Heart right ventricle (tissue), 16 donors: ENCODE measurements around the gene CERK. TPM values are rescaled to one million over a fixed set of nuclear protein-coding genes. Genes with fewer than 3 reads are reported as not detected.
A peak's percentile ranks its signal among the peaks of the same experiment; 100 is the strongest.

ENCODE experiments used
- ATAC-seq, 8 donors: fragments of 200-7000 bp; cut with Tn5 transposase; one replicate each; pipeline ENCODE4 v1.9.1; 2020; ENCODE audit warnings: mild to moderate bottlenecking in 8 of 8, moderate library complexity in 8 of 8, moderate number of reproducible peaks in 1 of 8
- DNase-seq, 2 donors: peaks; one replicate each; pipeline ENCODE4 v3.0.0-alpha.2; 2020
- H3K27ac ChIP-seq, 10 donors: fragments of 200-600 bp; sonication (generic) in 2 of 10; one replicate each; pipeline versions ENCODE4 v1.5.0 to v1.8.0; 2020 to 2022; ENCODE audit warnings: mild to moderate bottlenecking in 3 of 10
- H3K27me3 ChIP-seq, 7 donors: fragments of 200-600 bp; one replicate each; pipeline ENCODE4 v1.8.0; 2021 to 2022; ENCODE audit warnings: mild to moderate bottlenecking in 2 of 7
- H3K36me3 ChIP-seq, 9 donors: fragments of 200-600 bp; sonication (generic) in 1 of 9; one replicate each; pipeline versions ENCODE4 v1.5.0 to v1.8.0; 2020 to 2022; ENCODE audit warnings: mild to moderate bottlenecking in 2 of 9
- H3K4me1 ChIP-seq, 9 donors: fragments of 200-600 bp; sonication (generic) in 1 of 9; one replicate each; pipeline versions ENCODE4 v1.5.0 to v1.8.0; 2020 to 2022; ENCODE audit warnings: mild to moderate bottlenecking in 4 of 9
- H3K4me3 ChIP-seq, 10 donors: fragments of 200-600 bp; sonication (generic) in 2 of 10; one replicate each; pipeline versions ENCODE4 v1.5.0 to v1.8.0; 2020 to 2022; ENCODE audit warnings: mild to moderate bottlenecking in 7 of 10, moderate library complexity in 2 of 10
- H3K9me3 ChIP-seq, 11 donors: fragments of 200-600 bp in 10 of 11; sonication (generic) in 2 of 11; one replicate each; pipeline versions ENCODE4 v1.5.0 to v1.8.0; 2013 to 2022; ENCODE audit warnings: mild to moderate bottlenecking in 2 of 11, control low read depth in 1 of 11, moderate library complexity in 1 of 11
- WGBS, 2 donors: extraction: QIAGEN DNeasy Blood & Tissue Kit; methylation state at CpG; one replicate each; pipeline ENCODE4 v1.1.7; 2013; ENCODE audit warnings: inconsistent platforms in 1 of 2; 5-methylcytosine and 5-hydroxymethylcytosine counted together
- intact Hi-C, 10 donors: fragments of 100-400 bp; cut with DNase I; formaldehyde crosslinking; loops; one replicate each; pipeline versions ENCODE4 v1.11.1 to v1.14.2; 2022
- polyA plus RNA-seq, 2 donors: library from polyadenylated mRNA; stranded (reverse); fragments of 200-250 nt; gene quantifications; one replicate each; pipeline ENCODE4 v1.2.3, GENCODE V29; 2013
- total RNA-seq, 10 donors: library from RNA; stranded (reverse); fragmentation: NEBNext Ultra II Directional in 3 of 10; extraction: Animal tissue kit (Norgen Biotek cat#: 25700) in 3 of 10; gene quantifications; one replicate each; pipeline versions ENCODE4 v1.2.1 to v1.2.4, GENCODE V29; 2021 to 2023
- TF ChIP-seq, protein P1 (sequence below), 9 donors: fragments of 200-600 bp; sonication (generic) in 2 of 9; IDR thresholded peaks; one replicate each; pipeline versions ENCODE4 v1.5.0 to v1.8.0; 2021 to 2022; ENCODE audit warnings: antibody characterized with exemption in 9 of 9, mild to moderate bottlenecking in 5 of 9, moderate library complexity in 1 of 9
- donor health status: Arrhythmogenic right ventricular cardiomyopathy.
- donor health status: ischemic (EF 13 %, LVEDD 7.1; RV severe dilation, severe dysfunction).
- donor health status: healthy with polysubstance abuse.
- donor health status: DM: no; HTN: yes; CAD: no.
- donor health status: DM: no; HTN: no; CAD: no.
- donor health status: ischemic (EF 25% LVEDD 6.9; RV normal size, moderate dysfunction).
- donor health status: ischemic (EF 25% LVEDD 5.7; RV mildly dilated, moderate dysfunction).
- donor health status: healthy.
- donor health status: DM: yes; HTN: yes; CAD: no.
- donor health status: Ischemic cardiomyopathy.
- donor health status: ischemic (EF 35%, LVEDD 5.7; RV mildly dilated, moderate dysfunction).
- donor health status: nonischemic (EF 11% LVEDD 7.7; RV severe dilation, severe dysfunction).
- donor health status: DM: yes; HTN: yes; CAD: no.
- donor health status: PGD.
- donor health status: ischemic (EF 29% LVEDD 5.4; RV normal size, mild dysfunction).
- donor health status: nonischemic (EF 23%, LVEDD 6.1; RV moderate dilation, normal function).

CERK gene
- total and polyA plus RNA-seq, 12 donors: 21.5 to 97.0 (median 66.2) TPM

DNA sequence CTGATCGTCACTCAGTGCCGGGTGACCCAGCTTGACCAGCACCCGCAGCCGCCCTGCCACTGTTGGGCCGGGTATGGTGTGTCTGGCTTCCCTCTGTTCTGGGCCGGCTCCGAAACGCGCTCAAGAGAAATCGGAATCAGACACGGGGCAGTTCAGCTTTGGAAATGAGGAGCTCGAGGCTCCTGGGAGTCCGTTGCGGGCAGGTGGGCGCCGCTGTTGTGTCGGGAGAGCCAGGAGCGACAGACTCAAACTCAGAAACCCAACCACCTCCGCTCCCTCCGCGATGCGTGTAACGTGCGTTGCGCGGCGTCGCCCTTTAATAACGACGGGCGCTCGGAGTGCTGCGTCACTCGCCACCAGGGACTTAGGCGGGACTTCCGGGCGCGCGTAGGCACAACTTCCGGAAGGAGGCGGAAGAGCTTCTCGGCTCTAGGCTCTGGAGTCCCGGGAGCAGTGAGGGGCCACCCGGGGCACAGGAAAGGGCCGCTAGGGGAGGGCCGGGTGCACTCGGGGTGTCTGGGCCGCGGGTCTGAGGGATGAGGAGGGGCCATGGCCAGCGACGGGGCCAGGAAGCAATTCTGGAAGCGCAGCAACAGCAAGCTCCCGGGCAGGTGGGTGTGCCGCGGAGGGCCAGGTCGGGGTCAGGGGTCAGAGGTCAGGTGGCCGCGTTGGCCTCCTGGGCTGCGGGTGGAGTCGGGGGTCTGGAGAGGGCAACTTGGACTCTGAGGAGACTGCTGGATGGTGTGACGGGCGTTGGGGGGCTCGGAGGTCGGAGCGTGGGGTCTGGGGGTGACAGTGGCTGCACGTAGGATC lies 24.4 kb upstream of the CERK start, which contains the start of gene TBC1D22A:
TSS of gene TBC1D22A (plus strand) at position 413 of the 813 bp plus-strand sequence. CDS start at position 550, 137 bp downstream.
- TF ChIP-seq, protein P1, sequence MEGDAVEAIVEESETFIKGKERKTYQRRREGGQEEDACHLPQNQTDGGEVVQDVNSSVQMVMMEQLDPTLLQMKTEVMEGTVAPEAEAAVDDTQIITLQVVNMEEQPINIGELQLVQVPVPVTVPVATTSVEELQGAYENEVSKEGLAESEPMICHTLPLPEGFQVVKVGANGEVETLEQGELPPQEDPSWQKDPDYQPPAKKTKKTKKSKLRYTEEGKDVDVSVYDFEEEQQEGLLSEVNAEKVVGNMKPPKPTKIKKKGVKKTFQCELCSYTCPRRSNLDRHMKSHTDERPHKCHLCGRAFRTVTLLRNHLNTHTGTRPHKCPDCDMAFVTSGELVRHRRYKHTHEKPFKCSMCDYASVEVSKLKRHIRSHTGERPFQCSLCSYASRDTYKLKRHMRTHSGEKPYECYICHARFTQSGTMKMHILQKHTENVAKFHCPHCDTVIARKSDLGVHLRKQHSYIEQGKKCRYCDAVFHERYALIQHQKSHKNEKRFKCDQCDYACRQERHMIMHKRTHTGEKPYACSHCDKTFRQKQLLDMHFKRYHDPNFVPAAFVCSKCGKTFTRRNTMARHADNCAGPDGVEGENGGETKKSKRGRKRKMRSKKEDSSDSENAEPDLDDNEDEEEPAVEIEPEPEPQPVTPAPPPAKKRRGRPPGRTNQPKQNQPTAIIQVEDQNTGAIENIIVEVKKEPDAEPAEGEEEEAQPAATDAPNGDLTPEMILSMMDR (IDR thresholded peaks at IDR 0.05): peak in 1 of 9 donors; percentile 9
- DNase-seq (peak; percentile 95 to 96), ATAC-seq (peak; percentile 91 to 98 (median 96))
- WGBS, 2 donors: 0 to 1% methylated on average over 65 to 66 of the region's 66 CpGs
- H3K27me3 ChIP-seq: no peaks in the 10 kb centered on the region
- no peaks in the 10 kb centered on the region for H3K9me3 ChIP-seq
- peak within 1 kb of the TSS; percentile 79 to 98 (median 94) for H3K27ac ChIP-seq
- peaks cover 0 to 19% (median 0%) of the 10 kb centered on the region in 9 donors for H3K36me3 ChIP-seq
- H3K4me1 ChIP-seq: peaks cover 4 to 67% (median 51%) of the 10 kb centered on the region in 9 donors
- intact Hi-C loops: loop anchor here in 2 of 10 donors (5.0 kb wide), 1 partner anchor 40 kb away; no protein-coding TSS in a partner anchor
- H3K4me3 ChIP-seq: peak within 1 kb of the TSS; percentile 63 to 95 (median 86)

DNA sequence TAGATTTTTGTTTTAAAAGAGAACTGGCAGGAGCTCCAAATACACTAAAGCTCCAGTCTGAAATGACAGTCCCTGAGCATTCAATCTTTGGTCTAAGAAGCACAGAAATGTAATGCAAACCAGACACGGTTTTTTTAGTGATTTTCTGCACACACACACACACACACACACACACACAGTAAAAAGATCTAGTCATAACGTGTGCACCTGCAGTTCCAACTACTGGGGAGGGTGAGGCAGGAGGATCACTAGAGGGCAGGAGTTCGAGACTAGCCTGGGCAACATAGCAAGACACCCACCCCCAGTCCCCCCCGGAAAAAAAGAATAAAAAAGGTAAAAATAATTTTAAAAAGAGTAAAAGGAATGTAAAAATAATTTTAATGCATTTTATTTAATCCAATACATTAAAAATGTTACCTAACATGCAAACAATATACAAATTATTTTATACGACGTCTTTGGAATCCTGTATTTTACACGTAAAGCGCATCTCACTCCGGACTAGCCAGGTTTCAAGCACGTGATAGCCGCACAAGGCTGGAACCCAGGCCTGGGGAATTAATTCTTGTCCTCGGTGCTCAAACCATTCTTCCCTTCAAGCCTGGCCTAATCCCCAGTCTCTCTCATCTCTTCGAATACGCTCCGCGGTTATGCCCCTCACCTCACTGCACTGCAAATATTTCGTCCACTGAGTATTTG lies 23.6 kb upstream of the CERK start:
- no peaks in the 10 kb centered on the region for H3K27me3 ChIP-seq
- intact Hi-C loops: loop anchor here in 2 of 10 donors (5.0 kb wide), 1 partner anchor 41 kb away; no protein-coding TSS in a partner anchor
- H3K4me1 ChIP-seq: peaks cover 4 to 59% (median 44%) of the 10 kb centered on the region in 9 donors
- no peak for ATAC-seq
- H3K27ac ChIP-seq: peak overlapping the region; percentile 79 to 98 (median 94)
- no peak for DNase-seq
- TF ChIP-seq, protein P1 (IDR thresholded peaks at IDR 0.05): no peak
- H3K9me3 ChIP-seq: peaks cover 0 to 3% (median 0%) of the 10 kb centered on the region in 11 donors
- peaks cover 0 to 18% (median 0%) of the 10 kb centered on the region in 9 donors for H3K36me3 ChIP-seq
- peak overlapping the region; percentile 63 to 95 (median 86) for H3K4me3 ChIP-seq
- WGBS, 2 donors: 6 to 7% methylated on average over 17 of the region's 17 CpGs

DNA sequence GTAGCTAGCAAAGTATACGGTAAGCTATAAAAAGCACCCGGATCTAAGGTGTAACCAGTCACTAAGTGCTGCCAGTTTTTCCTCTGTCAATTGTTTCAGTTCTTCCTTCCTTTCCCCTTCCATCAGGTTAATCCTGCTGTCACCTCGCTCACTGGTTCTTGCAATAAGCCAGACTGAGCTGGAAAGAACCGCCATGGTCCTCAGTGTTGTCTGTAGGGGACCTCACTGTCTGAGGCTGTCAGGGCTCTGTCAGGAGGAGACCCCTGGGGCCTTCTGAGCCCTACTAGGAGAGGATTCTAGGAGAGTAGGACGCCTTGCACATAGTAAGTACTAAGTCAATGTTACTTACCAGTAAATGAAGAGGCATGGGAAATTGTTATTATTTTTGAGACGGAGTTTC lies 23.0 kb upstream of the CERK start:
- no peak for ATAC-seq
- Histone ChIP-seq H3K4me3 (peak overlapping the region in 3 of 10 donors; percentile 63 to 70 (median 69)), H3K27ac (peak overlapping the region in 1 of 10 donors; percentile 90), H3K27me3 (no peaks in the 10 kb centered on the region), H3K9me3 (peaks cover 0 to 10% (median 7%) of the 10 kb centered on the region in 11 donors), H3K4me1 (peaks cover 4 to 54% (median 40%) of the 10 kb centered on the region in 9 donors), H3K36me3 (peaks cover 0 to 12% (median 0%) of the 10 kb centered on the region in 9 donors)
- 82 to 84% methylated on average over 6 of the region's 6 CpGs for WGBS, 2 donors
- DNase-seq: no peak
- TF ChIP-seq, protein P1 (IDR thresholded peaks at IDR 0.05): no peak
- intact Hi-C loops: loop anchor here in 2 of 10 donors (5.0 kb wide), 1 partner anchor 41 kb away; no protein-coding TSS in a partner anchor

DNA sequence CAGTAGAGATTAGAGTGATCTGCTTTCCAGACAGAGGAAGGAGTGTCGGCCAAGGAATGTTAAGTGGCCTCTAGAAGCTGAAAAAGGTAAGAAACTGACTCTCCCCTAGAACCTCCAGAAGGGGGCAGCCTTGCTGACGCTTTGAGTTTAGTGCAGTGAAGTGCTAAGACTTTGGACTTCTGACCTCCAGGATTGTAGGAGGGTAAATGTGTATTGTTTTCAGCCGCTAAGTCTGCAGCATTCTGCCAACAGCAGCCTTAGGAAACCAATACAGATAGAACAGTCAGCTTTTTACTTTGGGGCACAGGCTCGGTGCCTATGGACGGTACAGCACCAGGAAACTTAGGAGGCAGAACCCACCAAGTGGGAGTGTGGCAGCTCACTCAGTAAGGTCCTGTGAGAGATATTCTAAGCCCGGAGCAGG lies 20.8 kb upstream of the CERK start:
- 33 to 35% methylated on average over 6 of the region's 6 CpGs for WGBS, 2 donors
- Histone ChIP-seq H3K4me1 (peaks cover 8 to 53% (median 47%) of the 10 kb centered on the region in 9 donors), H3K9me3 (peaks cover 0 to 16% (median 12%) of the 10 kb centered on the region in 11 donors), H3K27me3 (no peaks in the 10 kb centered on the region), H3K4me3 (no peak overlapping the region), H3K36me3 (peaks cover 0 to 4% (median 0%) of the 10 kb centered on the region in 9 donors), H3K27ac (peak overlapping the region in 8 of 10 donors; percentile 15 to 62 (median 44))
- DNase-seq (no peak), ATAC-seq (no peak)
- intact Hi-C loops: loop anchor here in 4 of 10 donors (2.0 to 5.0 kb wide), 3 partner anchors 38 to 44 kb away; no protein-coding TSS in a partner anchor
- TF ChIP-seq, protein P1 (IDR thresholded peaks at IDR 0.05): peak; percentile 61 to 83 (median 78)
